ENCODE results near the gene UPP1. TPM values are rescaled to one million over a fixed set of nuclear protein-coding genes. Genes with fewer than 3 reads are reported as not detected.

UPP1 gene
- total and polyA plus RNA-seq, 2 of the 4 experiments (the other 2 are of a cell fraction): 3.9 to 14.5 TPM

- Histone ChIP-seq H3K27me3 (ENCODE audit: control insufficient read depth, insufficient read depth, low read length) (peaks cover 11% of the 10 kb centered on the region), H3K79me1 (ENCODE audit: low read depth in 1 of 2, low read length in 2 of 2) (no peaks in the 10 kb centered on the region), H2AFZ (replicated peaks; ENCODE audit: low read length, poor library complexity) (peak overlapping the region; percentile 3), H2BK5ac (ENCODE audit: low read depth, low read length, poor library complexity, severe bottlenecking) (no peak overlapping the region), H3K4me2 (ENCODE audit: low read depth, low read length) (no peak overlapping the region), H3K4ac (ENCODE audit: low read depth, low read length) (peak overlapping the region; percentile 33), H3K9me1 (ENCODE audit: insufficient read depth, low read length) (no peaks in the 10 kb centered on the region; the same call in 1 of the 2 replicates), H2AK5ac (ENCODE audit: low read depth, low read length) (peak overlapping the region; percentile 43), H3K14ac (replicated peaks; ENCODE audit: low read depth, low read length) (peak overlapping the region; percentile 48; the same call in 1 of the 2 replicates), H3K23ac (ENCODE audit: low read depth, low read length) (no peak overlapping the region), H4K91ac (ENCODE audit: insufficient read depth, low read depth, low read length) (peak overlapping the region; percentile 29; the same call in 1 of the 2 replicates), H2AK9ac (replicated peaks; ENCODE audit: low read depth, low read length, poor library complexity) (no peak overlapping the region), H3K9me3 (ENCODE audit: control insufficient read depth, insufficient read depth, low read length) (no peaks in the 10 kb centered on the region), H4K20me1 (ENCODE audit: insufficient read depth, low read length) (no peaks in the 10 kb centered on the region), H4K8ac (ENCODE audit: low read depth in 2 of 2, low read length in 2 of 2) (no peak overlapping the region), H4K5ac (ENCODE audit: low read depth, low read length) (no peak overlapping the region), H3K36me3 (ENCODE audit: control insufficient read depth, insufficient read depth, low read length) (no peaks in the 10 kb centered on the region), H3K56ac (ENCODE audit: extremely low read depth, insufficient read depth, low read length) (0 out of 2 replicates have a peak overlapping the region, but pooled peaks have one; percentile 18), H2BK15ac (ENCODE audit: low read depth, low read length) (peak overlapping the region; percentile 83; the same call in 1 of the 3 replicates), H3K4me1 (ENCODE audit: control insufficient read depth, insufficient read depth, low read length) (peaks cover 3% of the 10 kb centered on the region), H2BK20ac (ENCODE audit: low read depth, low read length) (peak overlapping the region; percentile 74; the same call in 1 of the 2 replicates), H3K27ac (ENCODE audit: insufficient read depth, low read length) (no peak overlapping the region), H3K4me3 (ENCODE audit: insufficient read depth, low read depth, low read length) (no peak overlapping the region), H2BK120ac (ENCODE audit: low read depth, low read length) (peak overlapping the region; percentile 28), H3K9ac (ENCODE audit: low read depth, low read length) (no peak overlapping the region), H3K18ac (ENCODE audit: low read depth, low read length) (no peak overlapping the region)
- in situ Hi-C loops (cut with MboI; ENCODE audit: low sequenced_read_pairs) (no loop called here), dilution Hi-C loops (cut with HindIII; ENCODE audit: low sequenced_read_pairs, unreplicated experiment) (no loop called here), intact Hi-C loops (cut with micrococcal nuclease) (no loop called here)
- DNase-seq (no peak), ATAC-seq (ENCODE audit: low read depth) (no peak)
- TF ChIP-seq USF2 (IDR thresholded peaks at IDR 0.05; ENCODE audit: low read depth, low read length) (no peak), FOS (IDR thresholded peaks at IDR 0.05; ENCODE audit: low read depth, low read length) (no peak), ELK1 (IDR thresholded peaks at IDR 0.05; ENCODE audit: borderline replicate concordance, low read depth, low read length) (no peak), CHD1 (IDR thresholded peaks at IDR 0.05; ENCODE audit: low read depth, low read length) (no peak), NFE2L2 (IDR thresholded peaks at IDR 0.05; ENCODE audit: low read depth, low read length) (no peak), POLR2A (IDR thresholded peaks at IDR 0.05; ENCODE audit: low read depth, low read length) (no peak), RFX5 (IDR thresholded peaks at IDR 0.05; ENCODE audit: low read depth, low read length) (no peak), RAD21 (IDR thresholded peaks at IDR 0.05; ENCODE audit: low read length) (no peak), MAZ (IDR thresholded peaks at IDR 0.05; ENCODE audit: borderline replicate concordance, low read depth, low read length) (no peak), SMC3 (IDR thresholded peaks at IDR 0.05; ENCODE audit: low read depth, low read length) (no peak), MAFK (IDR thresholded peaks at IDR 0.05; ENCODE audit: low read depth, low read length) (no peak)
- CTCF ChIA-PET: interaction anchor here (0.6 to 0.9 kb wide), 2 partner anchors 40 to 50 kb away, joined by 3 read pairs; no protein-coding TSS in a partner anchor
- BruUV-seq (replicated peaks): no TSS peak
- POLR2A ChIA-PET (ENCODE audit: unreplicated experiment): no interaction called here
- WGBS, 2 experiments (ENCODE audit: extremely low coverage in 2 of 2, insufficient read length in 1 of 2): 100% methylated on average over 5 of the region's 18 CpGs; no CpG with 5 or more reads in 1 of the 2 experiments
These were observed 48.0 kb upstream of the UPP1 start for GRCh38 chr7:48040944-48041652.

All from IMR-90 (cell line).